HG02870 (cell line): ENCODE data around the gene SPHK2.
"Not testable (repeated sequence)": the region's sequence is repeated elsewhere in the genome, so short reads cannot be mapped to it uniquely, and the experiment has no call there.

ENCODE experiments used
- ATAC-seq: cut with Tn5 transposase; IDR thresholded peaks from one replicate; pipeline ENCODE4 v1.9.1; 2021; ENCODE audit warnings: mild to moderate bottlenecking, moderate library complexity; ENCODE audit not compliant: unreplicated experiment

SPHK2 gene

GRCh38 chr19:48618916-48619691 is at the start of gene SPHK2, which contains the start of gene RPL18:
SPHK2 (plus strand) TSS chr19:48619506; CDS start chr19:48620515, 1,009 bp downstream.
RPL18 (minus strand) TSS chr19:48619178; CDS start chr19:48619143, 35 bp downstream.
- peak; percentile 80 for ATAC-seq

- ATAC-seq = no peak
Observed at GRCh38 chr19:48569814-48570213, 49.5 kb upstream of the SPHK2 start.

GRCh38 chr19:48571378-48572162 is 47.7 kb upstream of the SPHK2 start:
- no peak for ATAC-seq

- no peak for ATAC-seq
Observed at GRCh38 chr19:48573163-48573505, 46.2 kb upstream of the SPHK2 start.

- ATAC-seq = no peak
Observed at GRCh38 chr19:48575931-48576622, 43.2 kb upstream of the SPHK2 start.

GRCh38 chr19:48577908-48578307 is 41.4 kb upstream of the SPHK2 start:
- not testable (repeated sequence) for ATAC-seq

GRCh38 chr19:48578891-48579290 is 40.4 kb upstream of the SPHK2 start:
- ATAC-seq = no peak

- no peak for ATAC-seq
Observed at GRCh38 chr19:48582168-48582567, 37.1 kb upstream of the SPHK2 start.

GRCh38 chr19:48587387-48587786 is 31.9 kb upstream of the SPHK2 start:
- no peak for ATAC-seq

GRCh38 chr19:48588670-48589401 is 30.5 kb upstream of the SPHK2 start:
- no peak for ATAC-seq

GRCh38 chr19:48591021-48591420 is 28.3 kb upstream of the SPHK2 start:
- no peak for ATAC-seq

GRCh38 chr19:48595171-48595570 is 24.1 kb upstream of the SPHK2 start:
- ATAC-seq = no peak

GRCh38 chr19:48595833-48596232 is 23.5 kb upstream of the SPHK2 start:
- no peak for ATAC-seq

- no peak for ATAC-seq
Observed at GRCh38 chr19:48596237-48596636, 23.1 kb upstream of the SPHK2 start.

GRCh38 chr19:48596679-48597465 is 22.4 kb upstream of the SPHK2 start:
- ATAC-seq = no peak

- no peak for ATAC-seq
Observed at GRCh38 chr19:48598996-48599700, 20.2 kb upstream of the SPHK2 start.

- ATAC-seq = no peak
Observed at GRCh38 chr19:48600679-48601417, 18.5 kb upstream of the SPHK2 start.

GRCh38 chr19:48603001-48603400 is 16.3 kb upstream of the SPHK2 start:
- ATAC-seq = no peak

- no peak for ATAC-seq
Observed at GRCh38 chr19:48603449-48603848, 15.9 kb upstream of the SPHK2 start.
